ENCODE measurements around the gene MAIP1.
"Not testable (repeated sequence)": the region's sequence is repeated elsewhere in the genome, so short reads cannot be mapped to it uniquely, and the experiment has no call there.

MAIP1 gene

GRCh38 chr2:199955339-199956061 is at the start of gene MAIP1, which contains the start of gene TYW5:
TSS of gene MAIP1 (plus strand) at chr2:199955582. CDS start at chr2:199955799, 217 bp downstream.
TSS of gene TYW5 (minus strand) at chr2:199955491. CDS start at chr2:199955470, 21 bp downstream.
- peak; percentile 57 to 83 (median 76) for DNase-seq

- DNase-seq: no peak
Measured at GRCh38 chr2:199907008-199907714, 48.2 kb upstream of the MAIP1 start.

GRCh38 chr2:199910338-199911051 is 44.9 kb upstream of the MAIP1 start:
- no peak for DNase-seq

- peak; percentile 66 to 78 (median 71) for DNase-seq
Measured at GRCh38 chr2:199911052-199911876, 44.1 kb upstream of the MAIP1 start, which contains the start of gene C2orf69. TSS of gene C2orf69 (plus strand) at chr2:199911293. CDS start at chr2:199911439, 146 bp downstream.

- no peak for DNase-seq
Measured at GRCh38 chr2:199911877-199912161, 43.6 kb upstream of the MAIP1 start.

GRCh38 chr2:199912553-199913114 is 42.7 kb upstream of the MAIP1 start:
- not testable (repeated sequence) for DNase-seq

GRCh38 chr2:199914372-199914958 is 40.9 kb upstream of the MAIP1 start:
- no peak for DNase-seq

GRCh38 chr2:199916980-199917379 is 38.4 kb upstream of the MAIP1 start:
- DNase-seq: no peak

- no peak for DNase-seq
Measured at GRCh38 chr2:199922856-199923255, 32.5 kb upstream of the MAIP1 start.

- no peak for DNase-seq
Measured at GRCh38 chr2:199923924-199924323, 31.5 kb upstream of the MAIP1 start.

GRCh38 chr2:199926806-199927205 is 28.6 kb upstream of the MAIP1 start:
- no peak for DNase-seq

GRCh38 chr2:199928226-199928625 is 27.2 kb upstream of the MAIP1 start:
- DNase-seq: no peak

GRCh38 chr2:199928626-199929025 is 26.8 kb upstream of the MAIP1 start:
- DNase-seq: no peak

GRCh38 chr2:199929262-199929661 is 26.1 kb upstream of the MAIP1 start:
- DNase-seq: no peak

GRCh38 chr2:199932312-199932855 is 23.0 kb upstream of the MAIP1 start:
- DNase-seq: no peak

- DNase-seq: no peak
Measured at GRCh38 chr2:199933466-199933865, 21.9 kb upstream of the MAIP1 start.

GRCh38 chr2:199936554-199936953 is 18.8 kb upstream of the MAIP1 start:
- DNase-seq: no peak

- DNase-seq: no peak
Measured at GRCh38 chr2:199940373-199940772, 15.0 kb upstream of the MAIP1 start.

GRCh38 chr2:199943373-199943772 is 12.0 kb upstream of the MAIP1 start:
- no peak for DNase-seq

- DNase-seq: no peak
Measured at GRCh38 chr2:199946196-199946595, 9.2 kb upstream of the MAIP1 start.

- no peak for DNase-seq
Measured at GRCh38 chr2:199946836-199947235, 8.5 kb upstream of the MAIP1 start.

GRCh38 chr2:199950396-199950795 is 5.0 kb upstream of the MAIP1 start:
- no peak for DNase-seq

Data from activated naive CD4-positive, alpha-beta T cell (primary cell).